Epithelial cell of esophagus (primary cell): Measurements from ENCODE around the gene CNIH1.

Source experiments
- DNase-seq: peaks from one replicate; pipeline ENCODE4 v3.0.0; 2010; ENCODE audit warnings: low read depth
- H3K4me3 ChIP-seq: 2 replicates; pipeline ENCODE4 v1.5.1; 2011; ENCODE audit warnings: mild to moderate bottlenecking, low read length, control low read depth
- TF ChIP-seq, protein P1 (sequence below): IDR thresholded peaks from 2 replicates; pipeline ENCODE4 v1.5.1; 2011; ENCODE audit warnings: low read depth, mild to moderate bottlenecking, low read length, control low read depth, inconsistent platforms; ENCODE audit not compliant: insufficient read depth; ENCODE audit errors: missing control alignments

CNIH1 gene

DNA sequence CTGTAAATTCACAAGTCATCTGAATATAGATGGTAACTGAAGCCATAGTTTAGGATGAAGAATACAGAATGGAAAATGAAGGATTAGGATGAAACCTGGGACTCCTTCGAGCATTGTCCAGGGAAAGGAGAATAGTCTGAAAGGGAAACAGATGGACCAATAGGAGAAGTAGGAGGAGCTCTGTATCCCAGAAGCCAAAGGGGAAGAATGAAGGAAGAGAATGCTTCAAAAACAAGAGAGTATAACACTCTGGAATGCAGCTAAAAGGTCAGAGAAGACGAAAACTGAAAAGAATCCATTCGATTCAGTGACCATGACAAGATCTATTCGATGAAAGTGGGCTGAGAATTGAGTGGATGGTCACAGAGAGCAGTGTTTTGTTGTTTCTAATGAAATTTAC lies 46.6 kb upstream of the CNIH1 start:
- TF ChIP-seq, protein P1, sequence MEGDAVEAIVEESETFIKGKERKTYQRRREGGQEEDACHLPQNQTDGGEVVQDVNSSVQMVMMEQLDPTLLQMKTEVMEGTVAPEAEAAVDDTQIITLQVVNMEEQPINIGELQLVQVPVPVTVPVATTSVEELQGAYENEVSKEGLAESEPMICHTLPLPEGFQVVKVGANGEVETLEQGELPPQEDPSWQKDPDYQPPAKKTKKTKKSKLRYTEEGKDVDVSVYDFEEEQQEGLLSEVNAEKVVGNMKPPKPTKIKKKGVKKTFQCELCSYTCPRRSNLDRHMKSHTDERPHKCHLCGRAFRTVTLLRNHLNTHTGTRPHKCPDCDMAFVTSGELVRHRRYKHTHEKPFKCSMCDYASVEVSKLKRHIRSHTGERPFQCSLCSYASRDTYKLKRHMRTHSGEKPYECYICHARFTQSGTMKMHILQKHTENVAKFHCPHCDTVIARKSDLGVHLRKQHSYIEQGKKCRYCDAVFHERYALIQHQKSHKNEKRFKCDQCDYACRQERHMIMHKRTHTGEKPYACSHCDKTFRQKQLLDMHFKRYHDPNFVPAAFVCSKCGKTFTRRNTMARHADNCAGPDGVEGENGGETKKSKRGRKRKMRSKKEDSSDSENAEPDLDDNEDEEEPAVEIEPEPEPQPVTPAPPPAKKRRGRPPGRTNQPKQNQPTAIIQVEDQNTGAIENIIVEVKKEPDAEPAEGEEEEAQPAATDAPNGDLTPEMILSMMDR: no peak
- H3K4me3 ChIP-seq: peak overlapping the region; percentile 88
- DNase-seq: peak; percentile 39

GRCh38 chr14:54486685-54487084 lies 45.5 kb upstream of the CNIH1 start:
- TF ChIP-seq, protein P1: no peak
- DNase-seq: peak; percentile 37
- H3K4me3 ChIP-seq: no peak overlapping the region

DNA sequence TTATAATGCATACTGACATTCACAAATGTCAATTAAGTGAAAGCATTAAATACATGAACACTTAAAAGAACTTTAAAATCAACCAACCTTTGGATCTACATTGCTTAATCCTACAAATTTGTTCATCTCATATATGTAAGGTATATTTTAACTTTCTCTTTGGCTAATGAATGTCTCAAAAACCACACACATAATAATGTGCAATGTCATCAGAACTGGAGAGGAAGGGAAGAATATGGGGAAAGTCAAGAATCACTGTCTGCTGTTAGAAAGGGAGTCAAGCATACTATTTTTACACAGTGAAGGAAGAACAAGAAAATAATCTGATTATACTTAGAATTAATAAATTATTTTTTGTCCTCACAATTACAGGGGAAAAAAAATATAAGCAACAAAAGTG lies 42.7 kb upstream of the CNIH1 start:
- DNase-seq: no peak
- no peak overlapping the region for H3K4me3 ChIP-seq
- TF ChIP-seq, protein P1: no peak

DNA sequence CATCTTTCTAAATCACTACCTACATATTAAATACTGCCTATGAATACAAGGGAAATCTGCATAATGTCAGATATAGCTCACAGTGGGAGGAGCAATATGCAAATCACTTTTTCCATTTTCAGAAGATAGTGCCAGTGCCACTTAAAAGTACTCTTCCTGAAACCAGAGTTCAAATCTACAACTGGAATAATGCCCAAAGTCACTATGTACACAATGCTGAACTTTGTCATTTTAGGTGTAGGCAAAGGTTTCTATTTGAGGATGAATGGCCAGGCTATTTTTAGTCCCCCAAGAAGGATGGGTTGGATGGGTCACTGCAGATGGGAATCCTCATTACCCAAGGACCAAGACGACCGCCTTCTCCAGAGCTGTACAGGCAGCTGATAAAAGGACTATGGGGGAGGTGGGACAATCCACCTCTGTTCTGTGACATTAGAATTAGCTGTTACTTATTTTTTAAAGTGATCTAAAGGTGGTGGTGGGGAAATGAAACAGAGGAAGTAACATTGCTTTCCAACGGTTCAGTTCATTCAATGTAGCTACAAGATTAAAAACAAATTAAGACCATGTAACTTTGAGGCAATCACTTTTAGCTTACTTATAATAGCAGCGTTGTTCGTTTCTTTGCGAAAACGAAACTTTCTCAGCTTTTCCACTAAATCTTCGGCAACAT lies 42.0 kb upstream of the CNIH1 start:
- H3K4me3 ChIP-seq: no peak overlapping the region
- no peak for DNase-seq
- TF ChIP-seq, protein P1: no peak

GRCh38 chr14:54481695-54482094 lies 40.5 kb upstream of the CNIH1 start:
- no peak overlapping the region for H3K4me3 ChIP-seq
- DNase-seq: peak; percentile 56
- TF ChIP-seq, protein P1: no peak

DNA sequence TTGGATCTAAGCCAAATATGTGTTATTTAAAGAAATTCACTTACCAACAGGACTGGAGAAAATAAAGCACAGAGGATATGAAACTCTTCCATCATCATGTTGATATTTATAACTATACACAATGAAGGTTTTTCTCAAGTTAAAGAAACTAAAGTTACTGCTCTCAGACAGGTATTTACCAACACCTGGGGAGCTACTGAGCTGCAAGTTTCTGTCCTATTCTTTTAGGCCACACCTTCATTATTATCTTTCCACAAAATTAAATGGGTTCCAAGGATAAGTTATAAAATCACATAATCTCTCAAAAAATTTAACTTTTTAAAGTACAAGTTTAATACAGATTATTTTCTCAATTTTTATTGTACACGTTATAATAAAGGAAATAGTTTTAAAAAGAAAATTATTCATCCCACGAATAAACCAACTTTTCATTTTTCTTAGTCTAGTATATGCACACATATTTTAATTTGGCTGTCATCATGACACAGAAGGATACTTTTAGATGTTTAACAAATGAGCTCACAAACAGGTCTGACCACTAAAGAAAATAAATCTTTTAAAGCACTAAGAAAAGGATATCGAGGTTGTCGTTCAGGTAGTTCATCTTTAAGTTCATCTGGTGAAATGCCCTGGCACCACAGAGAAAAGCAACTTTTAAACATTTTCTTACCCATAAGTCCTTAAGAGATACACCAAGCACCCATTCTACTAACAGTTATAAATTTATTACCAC lies 39.8 kb upstream of the CNIH1 start:
- no peak overlapping the region for H3K4me3 ChIP-seq
- peak; percentile 80 for DNase-seq
- TF ChIP-seq, protein P1: no peak
